Activated B cell treated with CpG ODN at 0.5 μM for 24 hours (primary cell): ENCODE results near the gene WDR1. TPM values are rescaled to one million over a fixed set of nuclear protein-coding genes. Genes with fewer than 3 reads are reported as not detected.

Experiments
- ATAC-seq: fragments of 200-7000 bp; cut with Tn5 transposase; one replicate; pipeline ENCODE4 v1.10.0; 2021; ENCODE audit warnings: low read depth, mild to moderate bottlenecking, moderate library complexity
- CTCF ChIA-PET: fragments of 350-600 bp; sonication (Branson Sonifier 250); formaldehyde crosslinking; loops from one replicate; lab custom pipeline; 2021; ENCODE audit warnings: antibody characterized with exemption; lab: Charles Lee
- POLR2A ChIA-PET: fragments of 350-600 bp; sonication (Branson Sonifier 250); formaldehyde crosslinking; loops from one replicate; lab custom pipeline; 2021; ENCODE audit warnings: antibody characterized with exemption; lab: Charles Lee
- DNase-seq: peaks from one replicate; pipeline ENCODE4 v3.0.0; 2022
- H3K27ac Mint-ChIP-seq: one replicate; pipeline ENCODE4 v1.8.0; 2020; ENCODE audit warnings: mixed read lengths
- H3K27me3 Mint-ChIP-seq: one replicate; pipeline ENCODE4 v1.8.0; 2021; ENCODE audit warnings: mixed read lengths
- H3K36me3 Mint-ChIP-seq: one replicate; pipeline ENCODE4 v1.8.0; 2021; ENCODE audit warnings: low read depth, mixed read lengths
- H3K4me1 Mint-ChIP-seq: one replicate; pipeline ENCODE4 v1.8.0; 2021; ENCODE audit warnings: mixed read lengths
- H3K4me3 Mint-ChIP-seq: one replicate; pipeline ENCODE4 v1.8.0; 2020; ENCODE audit warnings: mild to moderate bottlenecking, mixed read lengths
- H3K9me3 Mint-ChIP-seq: one replicate; pipeline ENCODE4 v1.8.0; 2020; ENCODE audit warnings: mixed read lengths
- CTCF ChIP-seq: fragments of 200-600 bp; IDR thresholded peaks from one replicate; pipeline ENCODE4 v1.8.0; 2022; ENCODE audit warnings: antibody characterized with exemption, mild to moderate bottlenecking
- intact Hi-C: fragments of 100-400 bp; cut with micrococcal nuclease; formaldehyde crosslinking; loops from one replicate; pipeline ENCODE4 v1.15.1; 2024
- total RNA-seq: library from RNA; stranded (reverse); gene quantifications from 2 replicates; pipeline ENCODE4 v1.2.3, GENCODE V29; 2022

Gene WDR1
- total RNA-seq, 1 donor from 2014 or later: 337 TPM

- Mint-ChIP-seq H3K4me1 (peaks cover 2% of the 10 kb centered on the region), H3K9me3 (no peaks in the 10 kb centered on the region), H3K27ac (no peak overlapping the region), H3K36me3 (no peaks in the 10 kb centered on the region), H3K27me3 (peaks cover 24% of the 10 kb centered on the region), H3K4me3 (no peak overlapping the region)
- DNase-seq: no peak
- intact Hi-C loops: loop anchor here (1.0 to 5.0 kb wide), 5 partner anchors 245 to 395 kb away; partner anchors contain the start of gene ZNF518B
- ATAC-seq: peak; percentile 79
- TF ChIP-seq CTCF: no peak
- POLR2A ChIA-PET: interaction anchor here (1.7 kb wide), 1 partner anchor 40 kb away, joined by 8 read pairs; the partner anchor contains the start of gene WDR1
- CTCF ChIA-PET: interaction anchor here (0.8 to 4.4 kb wide), 9 partner anchors 10 to 398 kb away, joined by 3 to 44 read pairs (median 3); no protein-coding TSS in a partner anchor
Observed at GRCh38 chr4:10157478-10158332, 41.1 kb upstream of the WDR1 start.

GRCh38 chr4:10154241-10154640 lies 37.6 kb upstream of the WDR1 start:
- intact Hi-C loops: no loop called here
- H3K4me3 Mint-ChIP-seq: no peak overlapping the region
- ATAC-seq (no peak), DNase-seq (no peak)
- TF ChIP-seq CTCF: no peak
- no peaks in the 10 kb centered on the region for H3K9me3 Mint-ChIP-seq
- peaks cover 24% of the 10 kb centered on the region for H3K27me3 Mint-ChIP-seq
- POLR2A ChIA-PET: interaction anchor here (2.0 kb wide), 1 partner anchor 37 kb away, joined by 8 read pairs; the partner anchor contains the start of gene WDR1
- CTCF ChIA-PET: interaction anchor here (1.2 to 1.7 kb wide), 2 partner anchors 11 to 384 kb away, joined by 4 read pairs; no protein-coding TSS in a partner anchor
- peaks cover 29% of the 10 kb centered on the region for H3K4me1 Mint-ChIP-seq
- no peaks in the 10 kb centered on the region for H3K36me3 Mint-ChIP-seq
- no peak overlapping the region for H3K27ac Mint-ChIP-seq

GRCh38 chr4:10153161-10153560 lies 36.6 kb upstream of the WDR1 start:
- CTCF ChIA-PET: interaction anchor here (1.2 to 1.7 kb wide), 3 partner anchors 10 to 385 kb away, joined by 3 to 4 read pairs (median 4); no protein-coding TSS in a partner anchor
- peaks cover 29% of the 10 kb centered on the region for H3K27me3 Mint-ChIP-seq
- ATAC-seq (no peak), DNase-seq (no peak)
- intact Hi-C loops: no loop called here
- H3K4me3 Mint-ChIP-seq: no peak overlapping the region
- POLR2A ChIA-PET: interaction anchor here (2.0 kb wide), 1 partner anchor 36 kb away, joined by 8 read pairs; the partner anchor contains the start of gene WDR1
- no peaks in the 10 kb centered on the region for H3K36me3 Mint-ChIP-seq
- no peak for TF ChIP-seq CTCF
- H3K27ac Mint-ChIP-seq: no peak overlapping the region
- H3K9me3 Mint-ChIP-seq: no peaks in the 10 kb centered on the region
- peaks cover 29% of the 10 kb centered on the region for H3K4me1 Mint-ChIP-seq

- Mint-ChIP-seq H3K27me3 (peaks cover 27% of the 10 kb centered on the region), H3K27ac (no peak overlapping the region), H3K4me1 (peaks cover 29% of the 10 kb centered on the region), H3K36me3 (no peaks in the 10 kb centered on the region), H3K9me3 (no peaks in the 10 kb centered on the region), H3K4me3 (peak overlapping the region; percentile 36)
- ATAC-seq: peak; percentile 97
- intact Hi-C loops: loop anchor here (1.0 kb wide), 1 partner anchor 34 kb away; no protein-coding TSS in a partner anchor
- no peak for TF ChIP-seq CTCF
- ChIA-PET CTCF (interaction anchor here (0.8 to 2.6 kb wide), 5 partner anchors 9 to 387 kb away, joined by 3 to 15 read pairs (median 4); no protein-coding TSS in a partner anchor), POLR2A (interaction anchor here (0.9 to 3.1 kb wide), 4 partner anchors 31 to 387 kb away, joined by 3 to 48 read pairs (median 6); partner anchors contain the start of genes WDR1 and ZNF518B)
- no peak for DNase-seq
Observed at GRCh38 chr4:10151182-10151581, 34.6 kb upstream of the WDR1 start.
